H1 (cell line): ENCODE results near the gene OTOP1. TPM values are rescaled to one million over a fixed set of nuclear protein-coding genes. Genes with fewer than 3 reads are reported as not detected.
A peak's percentile ranks its signal among the peaks of the same experiment; 100 is the strongest.

Source experiments
- CTCF ChIA-PET: fragments of 300-600 bp; sonication (Branson Sonifier 250); formaldehyde crosslinking; loops from one replicate; lab custom pipeline; 2021; ENCODE audit not compliant: partially characterized antibody; lab: Charles Lee
- POLR2A ChIA-PET: fragments of 300-600 bp; sonication (Branson Sonifier 250); formaldehyde crosslinking; loops from one replicate; lab custom pipeline; 2021; ENCODE audit warnings: inconsistent platforms; ENCODE audit not compliant: partially characterized antibody; lab: Charles Lee
- DNase-seq, 2 experiments: peaks; one replicate each; pipeline versions ENCODE4 v3.0.0 to v3.0.0-alpha.2; 2010 to 2022; ENCODE audit warnings: low spot score in 2 of 2, low read depth in 1 of 2, mixed read lengths in 1 of 2
- FAIRE-seq: peaks from 2 replicates; lab custom pipeline; 2011; peaks lifted over from hg19 to GRCh38; lab: Jason Lieb, UNC
- H2AFZ ChIP-seq: 2 replicates; pipeline ENCODE4 v1.8.1; 2012; ENCODE audit warnings: low read length, inconsistent platforms
- H2AK5ac ChIP-seq: 2 replicates; pipeline ENCODE4 v1.6.1; 2013; ENCODE audit warnings: low read depth, low read length
- H2BK120ac ChIP-seq: replicated peaks from 2 replicates; pipeline ENCODE3; 2013; ENCODE audit warnings: low read depth, low read length, inconsistent platforms
- H2BK12ac ChIP-seq: 2 replicates; pipeline ENCODE4 v1.6.1; 2013; ENCODE audit warnings: low read depth, low read length
- H2BK15ac ChIP-seq: 2 replicates; pipeline ENCODE4 v1.6.1; 2013; ENCODE audit warnings: low read length
- H2BK20ac ChIP-seq: 2 replicates; pipeline ENCODE4 v1.6.1; 2013; ENCODE audit warnings: low read length
- H2BK5ac ChIP-seq: 2 replicates; pipeline ENCODE4 v1.6.1; 2013; ENCODE audit warnings: low read depth, low read length
- H3K14ac ChIP-seq: 2 replicates; pipeline ENCODE4 v1.6.1; 2013; ENCODE audit warnings: inconsistent platforms; ENCODE audit not compliant: insufficient read length
- H3K18ac ChIP-seq: 2 replicates; pipeline ENCODE4 v1.6.1; 2013; ENCODE audit warnings: low read length; ENCODE audit errors: extremely low read depth
- H3K23ac ChIP-seq: 2 replicates; pipeline ENCODE4 v1.6.1; 2013; ENCODE audit warnings: inconsistent platforms; ENCODE audit not compliant: insufficient read length
- H3K23me2 ChIP-seq: 2 replicates; pipeline ENCODE4 v1.6.1; 2013; ENCODE audit warnings: low read depth, low read length
- H3K27ac ChIP-seq: 2 replicates; pipeline ENCODE4 v1.6.1; 2011; ENCODE audit warnings: low read depth, low read length, inconsistent platforms
- H3K27me3 ChIP-seq, 4 experiments: replicated peaks in 1 of 4; 1 replicate in 1 of 4; 2 replicates in 3 of 4; pipeline versions ENCODE4 v1.6.1 to v1.8.1; 2011 to 2013; ENCODE audit warnings: low read length in 3 of 4, mild to moderate bottlenecking in 3 of 4, inconsistent platforms in 2 of 4, mixed read lengths in 2 of 4, moderate library complexity in 1 of 4; ENCODE audit not compliant: control insufficient read depth in 3 of 4, insufficient read depth in 3 of 4; ENCODE audit errors: extremely low read depth in 1 of 4
- H3K36me3 ChIP-seq, 4 experiments: 2 replicates each; pipeline versions ENCODE4 v1.6.1 to v1.8.1; 2011 to 2013; ENCODE audit warnings: mild to moderate bottlenecking in 4 of 4, low read length in 3 of 4, moderate library complexity in 2 of 4, control low read depth in 1 of 4, inconsistent platforms in 1 of 4; ENCODE audit not compliant: insufficient read depth in 4 of 4, control insufficient read depth in 2 of 4
- H3K4ac ChIP-seq: replicated peaks from 2 replicates; pipeline ENCODE3; 2013; ENCODE audit warnings: low read length, low read depth, mixed read lengths, inconsistent platforms; ENCODE audit not compliant: insufficient read length
- H3K4me1 ChIP-seq, 4 experiments: replicated peaks in 1 of 4; 1 replicate in 1 of 4; 2 replicates in 3 of 4; pipeline versions ENCODE4 v1.6.1 to v1.8.1; 2011 to 2013; ENCODE audit warnings: low read length in 3 of 4, inconsistent platforms in 2 of 4, mixed read lengths in 1 of 4; ENCODE audit not compliant: insufficient read depth in 4 of 4, control insufficient read depth in 3 of 4
- H3K4me2 ChIP-seq, 2 experiments: 2 replicates each; pipeline versions ENCODE4 v1.6.1 to v1.8.1; 2011 to 2013; ENCODE audit warnings: low read depth in 2 of 2, low read length in 2 of 2, control low read depth in 1 of 2, inconsistent platforms in 1 of 2, mild to moderate bottlenecking in 1 of 2; ENCODE audit not compliant: insufficient read depth in 1 of 2
- H3K4me3 ChIP-seq, 4 experiments: fragments of 200-600, 300-600 bp in 1 of 4; sonication (generic), shearing (Covaris generic), sonication (Bioruptor Twin) in 1 of 4; 2 replicates each; pipeline versions ENCODE4 v1.5.1 to v1.8.1; 2011 to 2016; ENCODE audit warnings: low read length in 4 of 4, low read depth in 3 of 4, control low read depth in 2 of 4, inconsistent platforms in 2 of 4, mild to moderate bottlenecking in 2 of 4, mixed read lengths in 1 of 4, moderate library complexity in 1 of 4; ENCODE audit not compliant: insufficient read depth in 2 of 4; ENCODE audit errors: extremely low read depth in 1 of 4
- H3K56ac ChIP-seq: replicated peaks from 2 replicates; pipeline ENCODE3; 2013; ENCODE audit warnings: low read depth, mild to moderate bottlenecking, mixed read lengths, low read length, inconsistent platforms; ENCODE audit not compliant: insufficient read length
- H3K79me1 ChIP-seq: 2 replicates; pipeline ENCODE4 v1.6.1; 2013; ENCODE audit warnings: low read depth, low read length, control low read depth
- H3K79me2 ChIP-seq, 2 experiments: 2 replicates each; pipeline versions ENCODE4 v1.6.1 to v1.8.1; 2012 to 2013; ENCODE audit warnings: low read length in 2 of 2, mild to moderate bottlenecking in 2 of 2, inconsistent platforms in 1 of 2; ENCODE audit not compliant: insufficient read depth in 2 of 2, control insufficient read depth in 1 of 2
- H3K9ac ChIP-seq, 4 experiments: replicated peaks in 1 of 4; 1 replicate in 1 of 4; 2 replicates in 3 of 4; pipeline versions ENCODE4 v1.6.1 to v1.8.1; 2011 to 2013; ENCODE audit warnings: low read depth in 3 of 4, low read length in 3 of 4, control low read depth in 2 of 4, mild to moderate bottlenecking in 2 of 4, moderate library complexity in 2 of 4, inconsistent platforms in 1 of 4; ENCODE audit errors: extremely low read depth in 1 of 4
- H3K9me3 ChIP-seq, 2 experiments: 2 replicates each; pipeline versions ENCODE4 v1.6.1 to v1.8.1; 2012 to 2013; ENCODE audit warnings: mild to moderate bottlenecking in 2 of 2, moderate library complexity in 2 of 2, control low read depth in 1 of 2, inconsistent platforms in 1 of 2, low read depth in 1 of 2, low read length in 1 of 2, mixed read lengths in 1 of 2; ENCODE audit not compliant: insufficient read depth in 2 of 2
- H4K20me1 ChIP-seq, 2 experiments: replicated peaks in 1 of 2; 2 replicates each; pipeline versions ENCODE3 to v1.8.1; 2011 to 2013; ENCODE audit warnings: inconsistent platforms in 2 of 2, low read length in 2 of 2, mild to moderate bottlenecking in 1 of 2; ENCODE audit not compliant: insufficient read depth in 2 of 2, control insufficient read depth in 1 of 2
- H4K5ac ChIP-seq: 2 replicates; pipeline ENCODE4 v1.6.1; 2013; ENCODE audit warnings: low read length, low read depth, mixed read lengths, inconsistent platforms; ENCODE audit not compliant: insufficient read length
- H4K8ac ChIP-seq: 2 replicates; pipeline ENCODE4 v1.8.0; 2013; ENCODE audit warnings: mild to moderate bottlenecking, moderate library complexity, low read length, inconsistent platforms; ENCODE audit not compliant: insufficient read depth; ENCODE audit errors: extremely low read depth
- H4K91ac ChIP-seq: replicated peaks from 2 replicates; pipeline ENCODE3; 2013; ENCODE audit warnings: low read length, mixed read lengths, inconsistent platforms; ENCODE audit not compliant: insufficient read length
- BRCA1 ChIP-seq: IDR thresholded peaks from 2 replicates; pipeline ENCODE4 v1.6.1; 2012; ENCODE audit warnings: low read depth, low read length, improper control_type of control experiment
- CEBPB ChIP-seq: IDR thresholded peaks from 2 replicates; pipeline ENCODE4 v1.6.1; 2012; ENCODE audit warnings: low read depth, low read length
- EGR1 ChIP-seq: IDR thresholded peaks from 2 replicates; pipeline ENCODE4 v1.6.1; 2011; ENCODE audit warnings: low read depth, low read length, borderline replicate concordance
- HDAC6 ChIP-seq: IDR thresholded peaks from one replicate; pipeline ENCODE4 v1.7.1; 2012; ENCODE audit warnings: low read depth, mild to moderate bottlenecking, inconsistent platforms, low read length, moderate library complexity
- RAD21 ChIP-seq, 2 experiments: IDR thresholded peaks in 1 of 2; conservative IDR thresholded peaks in 1 of 2; 2 replicates each; pipeline ENCODE4 v1.6.1; 2011; ENCODE audit warnings: low read depth in 2 of 2, low read length in 2 of 2, improper control_type of control experiment in 1 of 2, inconsistent platforms in 1 of 2, mild to moderate bottlenecking in 1 of 2, moderate library complexity in 1 of 2
- SIX5 ChIP-seq: IDR thresholded peaks from 2 replicates; pipeline ENCODE4 v1.6.1; 2011; ENCODE audit warnings: mild to moderate bottlenecking, low read depth, low read length
- SRF ChIP-seq: IDR thresholded peaks from 2 replicates; pipeline ENCODE4 v1.6.1; 2011; ENCODE audit warnings: mild to moderate bottlenecking, low read depth, low read length, moderate library complexity
- USF2 ChIP-seq: IDR thresholded peaks from 2 replicates; pipeline ENCODE4 v1.6.1; 2011; ENCODE audit warnings: low read length, improper control_type of control experiment
- WGBS, 2 experiments: shearing (Covaris generic) in 1 of 2; methylation state at CpG; one replicate each; pipeline versions ENCODE4 v1.1.6 to v1.1.7; 2013 to 2015; ENCODE audit warnings: low lambda C conversion rate in 2 of 2, mixed read lengths in 2 of 2, inconsistent platforms in 1 of 2, low coverage in 1 of 2, missing lambda C conversion rate in 1 of 2; ENCODE audit not compliant: insufficient replicate concordance in 2 of 2, insufficient coverage in 1 of 2, insufficient read length in 1 of 2; ENCODE audit errors: extremely low coverage in 1 of 2, missing lambda C conversion rate in 1 of 2; 5-methylcytosine and 5-hydroxymethylcytosine counted together
- polyA plus RNA-seq, 7 experiments: library from polyadenylated mRNA; depleted of rRNA in 3 of 7; stranded (reverse) in 5 of 7; unstranded in 2 of 7; fragments of >200 nt in 5 of 7; fragments of 200-250 nt in 2 of 7; gene quantifications; 1 replicate in 5 of 7; 2 replicates in 1 of 7; 4 replicates in 1 of 7; pipeline versions ENCODE4 v1.2.1 to v1.2.3, GENCODE V29; 2011 to 2013; ENCODE audit warnings: missing spikeins in 2 of 7, mixed read lengths in 2 of 7
- total RNA-seq: library from RNA; stranded (reverse); fragmentation: NEBNext Ultra II Directional; extraction: Animal tissue kit (Norgen Biotek cat#: 25700); gene quantifications from 2 replicates; pipeline ENCODE4 v1.2.1, GENCODE V29; 2021
- TF ChIP-seq, protein P1 (sequence below), 3 experiments: IDR thresholded peaks; 1 replicate in 2 of 3; 2 replicates in 1 of 3; pipeline versions ENCODE4 v1.5.1 to v1.6.1; 2011; ENCODE audit warnings: low read length in 3 of 3, mild to moderate bottlenecking in 3 of 3, inconsistent platforms in 2 of 3, low read depth in 1 of 3, moderate library complexity in 1 of 3; ENCODE audit not compliant: insufficient read depth in 1 of 3; ENCODE audit errors: control extremely low read depth in 1 of 3

The OTOP1 gene
- total and polyA plus RNA-seq, 2 of the 8 experiments (the other 6 are each of a cell fraction or from before 2014, with no cell fraction given) = not detected

GRCh38 chr4:4271912-4272311 lies 45.2 kb upstream of the OTOP1 start:
- Histone ChIP-seq H4K5ac (no peak overlapping the region), H4K8ac (no peak overlapping the region), H2BK12ac (no peak overlapping the region), H3K36me3 (peaks cover 12 to 69% (median 40%) of the 10 kb centered on the region in 4 experiments; a peak in 7 of 8 replicates), H2AFZ (no peak overlapping the region), H3K18ac (no peak overlapping the region), H3K27me3 (peaks cover 0 to 2% (median 0%) of the 10 kb centered on the region in 4 experiments; a peak in 1 of 7 replicates), H3K23me2 (no peaks in the 10 kb centered on the region), H4K91ac (no peak overlapping the region), H2BK120ac (no peak overlapping the region), H3K79me1 (no peaks in the 10 kb centered on the region), H3K14ac (no peak overlapping the region), H3K9ac (no peak overlapping the region), H2AK5ac (no peak overlapping the region), H3K4me1 (no peaks in the 10 kb centered on the region), H2BK5ac (no peak overlapping the region), H3K4me3 (no peak overlapping the region), H3K4me2 (no peak overlapping the region), H3K56ac (no peak overlapping the region), H2BK20ac (no peak overlapping the region), H3K79me2 (no peaks in the 10 kb centered on the region), H3K9me3 (no peaks in the 10 kb centered on the region), H3K4ac (no peak overlapping the region), H2BK15ac (no peak overlapping the region), H3K27ac (no peak overlapping the region), H3K23ac (no peak overlapping the region), H4K20me1 (peaks cover 2 to 5% of the 10 kb centered on the region in 2 experiments)
- CTCF ChIA-PET = interaction anchor here (1.3 to 2.4 kb wide), 2 partner anchors 27 to 63 kb away, joined by 3 to 12 read pairs; no protein-coding TSS in a partner anchor
- 91% methylated on average over 10 of the region's 10 CpGs; no CpG with 5 or more reads in 1 of the 2 experiments for WGBS, 2 experiments
- FAIRE-seq (no peak), DNase-seq (no peak)
- POLR2A ChIA-PET = interaction anchor here (0.7 kb wide), 1 partner anchor 13 kb away, joined by 3 read pairs; no protein-coding TSS in a partner anchor
- TF ChIP-seq BRCA1 (no peak), SRF (no peak), USF2 (no peak), CEBPB (peak; percentile 89), EGR1 (no peak), HDAC6 (no peak), SIX5 (no peak), RAD21 (IDR thresholded peaks at IDR 0.05 in 1 of 2, conservative IDR thresholded peaks at IDR 0.05 in 1 of 2; ENCODE audit: low read depth in 2 of 2, low read length in 2 of 2) (peak; percentile 37)
- TF ChIP-seq, protein P1, sequence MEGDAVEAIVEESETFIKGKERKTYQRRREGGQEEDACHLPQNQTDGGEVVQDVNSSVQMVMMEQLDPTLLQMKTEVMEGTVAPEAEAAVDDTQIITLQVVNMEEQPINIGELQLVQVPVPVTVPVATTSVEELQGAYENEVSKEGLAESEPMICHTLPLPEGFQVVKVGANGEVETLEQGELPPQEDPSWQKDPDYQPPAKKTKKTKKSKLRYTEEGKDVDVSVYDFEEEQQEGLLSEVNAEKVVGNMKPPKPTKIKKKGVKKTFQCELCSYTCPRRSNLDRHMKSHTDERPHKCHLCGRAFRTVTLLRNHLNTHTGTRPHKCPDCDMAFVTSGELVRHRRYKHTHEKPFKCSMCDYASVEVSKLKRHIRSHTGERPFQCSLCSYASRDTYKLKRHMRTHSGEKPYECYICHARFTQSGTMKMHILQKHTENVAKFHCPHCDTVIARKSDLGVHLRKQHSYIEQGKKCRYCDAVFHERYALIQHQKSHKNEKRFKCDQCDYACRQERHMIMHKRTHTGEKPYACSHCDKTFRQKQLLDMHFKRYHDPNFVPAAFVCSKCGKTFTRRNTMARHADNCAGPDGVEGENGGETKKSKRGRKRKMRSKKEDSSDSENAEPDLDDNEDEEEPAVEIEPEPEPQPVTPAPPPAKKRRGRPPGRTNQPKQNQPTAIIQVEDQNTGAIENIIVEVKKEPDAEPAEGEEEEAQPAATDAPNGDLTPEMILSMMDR (IDR thresholded peaks at IDR 0.05; ENCODE audit: control extremely low read depth in 1 of 3, insufficient read depth in 1 of 3, low read depth in 1 of 3, low read length in 3 of 3) = peak; percentile 14 to 55 (median 55); a peak in 3 of 4 replicates
